Dendritic cell treated with granulocyte-macrophage colony-stimulating factor and Interleukin-4, amounts not matched to agents 40 ng/mL and 50 ng/mL, for 4 days (primary cell): Measurements from ENCODE around the gene TMEM140.
"Not testable (repeated sequence)": the region's sequence is repeated elsewhere in the genome, so short reads cannot be mapped to it uniquely, and the experiment has no call there.

Experiments
- H3K27ac Mint-ChIP-seq: one replicate; pipeline ENCODE4 v1.8.0; 2022; ENCODE audit warnings: mild to moderate bottlenecking, mixed read lengths
- H3K27me3 Mint-ChIP-seq: one replicate; pipeline ENCODE4 v1.8.0; 2022; ENCODE audit warnings: mild to moderate bottlenecking, mixed read lengths
- H3K36me3 Mint-ChIP-seq: one replicate; pipeline ENCODE4 v1.8.0; 2022; ENCODE audit warnings: low read depth, mixed read lengths
- H3K4me1 Mint-ChIP-seq: one replicate; pipeline ENCODE4 v1.8.0; 2022; ENCODE audit warnings: low read depth, mixed read lengths
- H3K4me3 Mint-ChIP-seq: one replicate; pipeline ENCODE4 v1.8.0; 2022; ENCODE audit warnings: mild to moderate bottlenecking, moderate library complexity, mixed read lengths
- H3K9me3 Mint-ChIP-seq: one replicate; pipeline ENCODE4 v1.8.0; 2022; ENCODE audit warnings: mixed read lengths
- intact Hi-C: fragments of 100-400 bp; cut with micrococcal nuclease; formaldehyde crosslinking; loops from one replicate; pipeline ENCODE4 v1.15.0; 2022

Gene TMEM140

GRCh38 chr7:135147899-135148721 is at the start of gene TMEM140:
Gene TMEM140 (plus strand): TSS chr7:135148072. CDS start chr7:135164442, 16,370 bp downstream.
- peak within 1 kb of the TSS; percentile 79 for H3K4me3 Mint-ChIP-seq
- H3K4me1 Mint-ChIP-seq = peaks cover 56% of the 10 kb centered on the region
- intact Hi-C loops = loop anchor here (5.0 kb wide), 1 partner anchor 161 kb away; the partner anchor contains the start of gene AGBL3
- no peaks in the 10 kb centered on the region for H3K27me3 Mint-ChIP-seq
- H3K27ac Mint-ChIP-seq = peak within 1 kb of the TSS; percentile 91
- H3K36me3 Mint-ChIP-seq = peaks cover 6% of the 10 kb centered on the region
- no peaks in the 10 kb centered on the region for H3K9me3 Mint-ChIP-seq

GRCh38 chr7:135098391-135098790 is 49.5 kb upstream of the TMEM140 start:
- Mint-ChIP-seq H3K36me3 (no peaks in the 10 kb centered on the region), H3K4me1 (no peaks in the 10 kb centered on the region), H3K27me3 (no peaks in the 10 kb centered on the region), H3K9me3 (peaks cover 9% of the 10 kb centered on the region), H3K27ac (no peak overlapping the region), H3K4me3 (no peak overlapping the region)
- intact Hi-C loops = no loop called here

GRCh38 chr7:135100856-135101255 is 47.0 kb upstream of the TMEM140 start:
- H3K27ac Mint-ChIP-seq = no peak overlapping the region
- H3K36me3 Mint-ChIP-seq = no peaks in the 10 kb centered on the region
- H3K27me3 Mint-ChIP-seq = no peaks in the 10 kb centered on the region
- no peak overlapping the region for H3K4me3 Mint-ChIP-seq
- H3K4me1 Mint-ChIP-seq = no peaks in the 10 kb centered on the region
- H3K9me3 Mint-ChIP-seq = peaks cover 9% of the 10 kb centered on the region
- intact Hi-C loops = no loop called here

GRCh38 chr7:135102372-135102771 is 45.5 kb upstream of the TMEM140 start:
- Mint-ChIP-seq H3K36me3 (no peaks in the 10 kb centered on the region), H3K4me1 (no peaks in the 10 kb centered on the region), H3K4me3 (no peak overlapping the region), H3K27ac (no peak overlapping the region), H3K9me3 (peaks cover 9% of the 10 kb centered on the region), H3K27me3 (no peaks in the 10 kb centered on the region)
- intact Hi-C loops = no loop called here

- H3K9me3 Mint-ChIP-seq = no peaks in the 10 kb centered on the region
- intact Hi-C loops = no loop called here
- no peaks in the 10 kb centered on the region for H3K36me3 Mint-ChIP-seq
- no peaks in the 10 kb centered on the region for H3K4me1 Mint-ChIP-seq
- no peaks in the 10 kb centered on the region for H3K27me3 Mint-ChIP-seq
- H3K27ac Mint-ChIP-seq = no peak overlapping the region
- H3K4me3 Mint-ChIP-seq = no peak overlapping the region
These were observed 38.3 kb upstream of the TMEM140 start for GRCh38 chr7:135109562-135109961.

GRCh38 chr7:135109976-135110375 is 37.9 kb upstream of the TMEM140 start:
- intact Hi-C loops = no loop called here
- Mint-ChIP-seq H3K9me3 (no peaks in the 10 kb centered on the region), H3K4me1 (no peaks in the 10 kb centered on the region), H3K27ac (no peak overlapping the region), H3K36me3 (no peaks in the 10 kb centered on the region), H3K27me3 (no peaks in the 10 kb centered on the region), H3K4me3 (no peak overlapping the region)

- Mint-ChIP-seq H3K27me3 (no peaks in the 10 kb centered on the region), H3K27ac (no peak overlapping the region), H3K4me3 (no peak overlapping the region), H3K36me3 (no peaks in the 10 kb centered on the region), H3K9me3 (no peaks in the 10 kb centered on the region), H3K4me1 (no peaks in the 10 kb centered on the region)
- intact Hi-C loops = no loop called here
These were observed 36.5 kb upstream of the TMEM140 start for GRCh38 chr7:135111379-135111778.

- intact Hi-C loops = no loop called here
- Mint-ChIP-seq H3K9me3 (peaks cover 1% of the 10 kb centered on the region), H3K4me1 (no peaks in the 10 kb centered on the region), H3K27ac (no peak overlapping the region), H3K4me3 (no peak overlapping the region), H3K36me3 (no peaks in the 10 kb centered on the region), H3K27me3 (no peaks in the 10 kb centered on the region)
These were observed 33.2 kb upstream of the TMEM140 start for GRCh38 chr7:135114622-135115021.

- H3K27me3 Mint-ChIP-seq = no peaks in the 10 kb centered on the region
- no peak overlapping the region for H3K27ac Mint-ChIP-seq
- H3K4me3 Mint-ChIP-seq = no peak overlapping the region
- peaks cover 6% of the 10 kb centered on the region for H3K36me3 Mint-ChIP-seq
- H3K4me1 Mint-ChIP-seq = no peaks in the 10 kb centered on the region
- intact Hi-C loops = no loop called here
- H3K9me3 Mint-ChIP-seq = peaks cover 15% of the 10 kb centered on the region
These were observed 30.8 kb upstream of the TMEM140 start for GRCh38 chr7:135117096-135117495.

GRCh38 chr7:135121868-135122267 is 26.0 kb upstream of the TMEM140 start:
- intact Hi-C loops = no loop called here
- Mint-ChIP-seq H3K27me3 (no peaks in the 10 kb centered on the region), H3K27ac (no peak overlapping the region), H3K4me3 (no peak overlapping the region), H3K4me1 (no peaks in the 10 kb centered on the region), H3K9me3 (peaks cover 15% of the 10 kb centered on the region), H3K36me3 (peaks cover 6% of the 10 kb centered on the region)

- H3K27ac Mint-ChIP-seq, H3K4me3 Mint-ChIP-seq, H3K4me1 Mint-ChIP-seq, H3K27me3 Mint-ChIP-seq, intact Hi-C loops, H3K36me3 Mint-ChIP-seq: not testable (repeated sequence)
- H3K9me3 Mint-ChIP-seq = peaks cover 13% of the 10 kb centered on the region
These were observed 23.2 kb upstream of the TMEM140 start for GRCh38 chr7:135124631-135125030.

GRCh38 chr7:135128931-135129330 is 18.9 kb upstream of the TMEM140 start:
- H3K27ac Mint-ChIP-seq = no peak overlapping the region
- H3K9me3 Mint-ChIP-seq = peaks cover 16% of the 10 kb centered on the region
- intact Hi-C loops = no loop called here
- H3K27me3 Mint-ChIP-seq = no peaks in the 10 kb centered on the region
- H3K4me1 Mint-ChIP-seq = no peaks in the 10 kb centered on the region
- H3K36me3 Mint-ChIP-seq = no peaks in the 10 kb centered on the region
- no peak overlapping the region for H3K4me3 Mint-ChIP-seq

GRCh38 chr7:135129579-135129978 is 18.3 kb upstream of the TMEM140 start:
- Mint-ChIP-seq H3K27ac (no peak overlapping the region), H3K27me3 (no peaks in the 10 kb centered on the region), H3K4me3 (no peak overlapping the region), H3K36me3 (no peaks in the 10 kb centered on the region), H3K9me3 (peaks cover 16% of the 10 kb centered on the region), H3K4me1 (no peaks in the 10 kb centered on the region)
- intact Hi-C loops = no loop called here

- no peak overlapping the region for H3K4me3 Mint-ChIP-seq
These were observed 3.8 kb upstream of the TMEM140 start for GRCh38 chr7:135143885-135144668.

More at GRCh38 chr7:135143885-135144668, 3.8 kb upstream of the TMEM140 start:
- Mint-ChIP-seq H3K27ac (no peak overlapping the region), H3K9me3 (no peaks in the 10 kb centered on the region), H3K27me3 (no peaks in the 10 kb centered on the region), H3K4me1 (peaks cover 29% of the 10 kb centered on the region), H3K36me3 (no peaks in the 10 kb centered on the region)
- intact Hi-C loops = no loop called here
